ENCODE results near the gene RPS10. TPM values are rescaled to one million over a fixed set of nuclear protein-coding genes. Genes with fewer than 3 reads are reported as not detected.

RPS10 gene
- total and polyA plus RNA-seq, 2 of the 8 experiments (the other 6 are each of a cell fraction or from before 2014, with no cell fraction given), result 2,408 to 11,142 TPM

- Histone ChIP-seq H4K20me1 (replicated peaks in 1 of 2; ENCODE audit: control insufficient read depth in 1 of 2, insufficient read depth in 2 of 2, low read length in 2 of 2) (peaks cover 0 to 5% of the 10 kb centered on the region in 2 experiments), H3K23ac (ENCODE audit: insufficient read length) (no peak overlapping the region), H2BK20ac (ENCODE audit: low read length) (no peak overlapping the region), H3K4me2 (ENCODE audit: insufficient read depth in 1 of 2, low read depth in 2 of 2, low read length in 2 of 2) (no peak overlapping the region), H4K5ac (ENCODE audit: insufficient read length, low read depth, low read length) (no peak overlapping the region), H2AFZ (ENCODE audit: low read length) (no peak overlapping the region), H2BK15ac (ENCODE audit: low read length) (no peak overlapping the region), H3K4ac (replicated peaks; ENCODE audit: insufficient read length, low read depth, low read length) (no peak overlapping the region), H3K18ac (ENCODE audit: extremely low read depth, low read length) (no peak overlapping the region), H3K36me3 (ENCODE audit: control insufficient read depth in 2 of 4, insufficient read depth in 4 of 4, low read length in 3 of 4) (no peaks in the 10 kb centered on the region), H3K4me3 (ENCODE audit: extremely low read depth in 1 of 4, insufficient read depth in 2 of 4, low read depth in 3 of 4, low read length in 4 of 4) (no peak overlapping the region), H3K79me1 (ENCODE audit: low read depth, low read length) (peaks cover 3% of the 10 kb centered on the region; the same call in 1 of the 2 replicates), H3K9ac (replicated peaks in 1 of 4; ENCODE audit: extremely low read depth in 1 of 4, low read depth in 3 of 4, low read length in 3 of 4) (no peak overlapping the region), H2BK5ac (ENCODE audit: low read depth, low read length) (no peak overlapping the region), H4K91ac (replicated peaks; ENCODE audit: insufficient read length, low read length) (no peak overlapping the region), H3K79me2 (ENCODE audit: control insufficient read depth in 1 of 2, insufficient read depth in 2 of 2, low read length in 2 of 2) (peaks cover 12 to 76% of the 10 kb centered on the region in 2 experiments), H2BK12ac (ENCODE audit: low read depth, low read length) (no peak overlapping the region), H2BK120ac (replicated peaks; ENCODE audit: low read depth, low read length) (no peak overlapping the region), H3K27ac (ENCODE audit: low read depth, low read length) (no peak overlapping the region), H4K8ac (ENCODE audit: extremely low read depth, insufficient read depth, low read length) (no peak overlapping the region), H2AK5ac (ENCODE audit: low read depth, low read length) (no peak overlapping the region), H3K56ac (replicated peaks; ENCODE audit: insufficient read length, low read depth, low read length) (no peak overlapping the region), H3K27me3 (replicated peaks in 1 of 4; ENCODE audit: control insufficient read depth in 3 of 4, extremely low read depth in 1 of 4, insufficient read depth in 3 of 4, low read length in 3 of 4) (no peaks in the 10 kb centered on the region), H3K4me1 (replicated peaks in 1 of 4; ENCODE audit: control insufficient read depth in 3 of 4, insufficient read depth in 4 of 4, low read length in 3 of 4) (peaks cover 0 to 14% (median 6%) of the 10 kb centered on the region in 4 experiments; a peak in 4 of 7 replicates), H3K14ac (ENCODE audit: insufficient read length) (no peak overlapping the region), H3K23me2 (ENCODE audit: low read depth, low read length) (peaks cover 5% of the 10 kb centered on the region; the same call in 1 of the 2 replicates), H3K9me3 (ENCODE audit: insufficient read depth in 2 of 2, low read depth in 1 of 2, low read length in 1 of 2) (no peaks in the 10 kb centered on the region)
- DNase-seq (ENCODE audit: low read depth in 1 of 2, low spot score in 2 of 2) (no peak), FAIRE-seq (no peak)
- ChIA-PET CTCF (ENCODE audit: partially characterized antibody) (no interaction called here), POLR2A (ENCODE audit: partially characterized antibody) (interaction anchor here (9.4 kb wide), 1 partner anchor 30 kb away, joined by 108 read pairs; no protein-coding TSS in a partner anchor)
- WGBS, 2 experiments (ENCODE audit: extremely low coverage in 1 of 2, insufficient coverage in 1 of 2, insufficient read length in 1 of 2, insufficient replicate concordance in 2 of 2, low coverage in 1 of 2, low lambda C conversion rate in 2 of 2, missing lambda C conversion rate in 1 of 2), result 92% methylated on average over 3 of the region's 3 CpGs; no CpG with 5 or more reads in 1 of the 2 experiments
- TF ChIP-seq TAF7 (optimal IDR thresholded peaks at IDR 0.05; ENCODE audit: borderline replicate concordance, low read depth, low read length) (no peak), CHD2 (IDR thresholded peaks at IDR 0.05; ENCODE audit: low read length) (no peak), POLR2A (IDR thresholded peaks at IDR 0.05; ENCODE audit: control extremely low read depth in 1 of 2, low read depth in 2 of 2, low read length in 2 of 2) (no peak), SRF (IDR thresholded peaks at IDR 0.05; ENCODE audit: low read depth, low read length) (no peak), CBX5 (IDR thresholded peaks at IDR 0.05; ENCODE audit: low read depth, low read length) (no peak), SP2 (IDR thresholded peaks at IDR 0.05; ENCODE audit: low read length) (no peak), MAFK (IDR thresholded peaks at IDR 0.05; ENCODE audit: low read depth, low read length) (no peak), RAD21 (IDR thresholded peaks at IDR 0.05 in 1 of 2, conservative IDR thresholded peaks at IDR 0.05 in 1 of 2; ENCODE audit: low read depth in 2 of 2, low read length in 2 of 2) (no peak), SIRT6 (IDR thresholded peaks at IDR 0.05; ENCODE audit: low read length) (no peak)
- TF ChIP-seq, protein P1, sequence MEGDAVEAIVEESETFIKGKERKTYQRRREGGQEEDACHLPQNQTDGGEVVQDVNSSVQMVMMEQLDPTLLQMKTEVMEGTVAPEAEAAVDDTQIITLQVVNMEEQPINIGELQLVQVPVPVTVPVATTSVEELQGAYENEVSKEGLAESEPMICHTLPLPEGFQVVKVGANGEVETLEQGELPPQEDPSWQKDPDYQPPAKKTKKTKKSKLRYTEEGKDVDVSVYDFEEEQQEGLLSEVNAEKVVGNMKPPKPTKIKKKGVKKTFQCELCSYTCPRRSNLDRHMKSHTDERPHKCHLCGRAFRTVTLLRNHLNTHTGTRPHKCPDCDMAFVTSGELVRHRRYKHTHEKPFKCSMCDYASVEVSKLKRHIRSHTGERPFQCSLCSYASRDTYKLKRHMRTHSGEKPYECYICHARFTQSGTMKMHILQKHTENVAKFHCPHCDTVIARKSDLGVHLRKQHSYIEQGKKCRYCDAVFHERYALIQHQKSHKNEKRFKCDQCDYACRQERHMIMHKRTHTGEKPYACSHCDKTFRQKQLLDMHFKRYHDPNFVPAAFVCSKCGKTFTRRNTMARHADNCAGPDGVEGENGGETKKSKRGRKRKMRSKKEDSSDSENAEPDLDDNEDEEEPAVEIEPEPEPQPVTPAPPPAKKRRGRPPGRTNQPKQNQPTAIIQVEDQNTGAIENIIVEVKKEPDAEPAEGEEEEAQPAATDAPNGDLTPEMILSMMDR (IDR thresholded peaks at IDR 0.05; ENCODE audit: control extremely low read depth in 1 of 3, insufficient read depth in 1 of 3, low read depth in 1 of 3, low read length in 3 of 3), result no peak
- TF ChIP-seq, protein P2, sequence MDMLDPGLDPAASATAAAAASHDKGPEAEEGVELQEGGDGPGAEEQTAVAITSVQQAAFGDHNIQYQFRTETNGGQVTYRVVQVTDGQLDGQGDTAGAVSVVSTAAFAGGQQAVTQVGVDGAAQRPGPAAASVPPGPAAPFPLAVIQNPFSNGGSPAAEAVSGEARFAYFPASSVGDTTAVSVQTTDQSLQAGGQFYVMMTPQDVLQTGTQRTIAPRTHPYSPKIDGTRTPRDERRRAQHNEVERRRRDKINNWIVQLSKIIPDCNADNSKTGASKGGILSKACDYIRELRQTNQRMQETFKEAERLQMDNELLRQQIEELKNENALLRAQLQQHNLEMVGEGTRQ (IDR thresholded peaks at IDR 0.05; ENCODE audit: low read length), result no peak
These were observed 36.8 kb downstream of the RPS10 start for GRCh38 chr6:34389034-34389433.
